ENCODE results near the gene ZFYVE28. TPM values are rescaled to one million over a fixed set of nuclear protein-coding genes. Genes with fewer than 3 reads are reported as not detected.

ZFYVE28 gene
- total and polyA plus RNA-seq, 5 donors from 2014 or later: 8.5 to 86.4 (median 17.6) TPM

- peaks cover 7% of the 10 kb centered on the region for H3K36me3 Mint-ChIP-seq
- H3K4me1 Mint-ChIP-seq: peaks cover 0 to 5% (median 4%) of the 10 kb centered on the region in 4 donors
- no peak overlapping the region for H3K27ac ChIP-seq (ENCODE audit: insufficient read depth, low read length, poor library complexity, severe bottlenecking)
- H3K36me3 ChIP-seq (ENCODE audit: control insufficient read depth, insufficient read depth, low read length): peaks cover 2% of the 10 kb centered on the region
- no peaks in the 10 kb centered on the region for H3K27me3 Mint-ChIP-seq
- no peaks in the 10 kb centered on the region for H3K27me3 ChIP-seq (ENCODE audit: control insufficient read depth, insufficient read depth, low read length)
- no peak for DNase-seq
- no peak for ATAC-seq (ENCODE audit: low read depth in 2 of 2)
- H3K4me1 ChIP-seq (ENCODE audit: control insufficient read depth, insufficient read depth, low read length, poor library complexity, severe bottlenecking): no peaks in the 10 kb centered on the region
- no peaks in the 10 kb centered on the region for H3K9me3 ChIP-seq (ENCODE audit: control insufficient read depth in 2 of 2, low read length in 2 of 2)
- peak overlapping the region in 1 of 3 donors; percentile 51 for H3K27ac Mint-ChIP-seq
- H3K9me3 Mint-ChIP-seq: no peaks in the 10 kb centered on the region
- no peak overlapping the region for H3K4me3 Mint-ChIP-seq
- H3K4me3 ChIP-seq (ENCODE audit: low read depth, low read length): no peak overlapping the region
Observed at GRCh38 chr4:2268357-2269205, 149.9 kb downstream of the ZFYVE28 start.

DNA sequence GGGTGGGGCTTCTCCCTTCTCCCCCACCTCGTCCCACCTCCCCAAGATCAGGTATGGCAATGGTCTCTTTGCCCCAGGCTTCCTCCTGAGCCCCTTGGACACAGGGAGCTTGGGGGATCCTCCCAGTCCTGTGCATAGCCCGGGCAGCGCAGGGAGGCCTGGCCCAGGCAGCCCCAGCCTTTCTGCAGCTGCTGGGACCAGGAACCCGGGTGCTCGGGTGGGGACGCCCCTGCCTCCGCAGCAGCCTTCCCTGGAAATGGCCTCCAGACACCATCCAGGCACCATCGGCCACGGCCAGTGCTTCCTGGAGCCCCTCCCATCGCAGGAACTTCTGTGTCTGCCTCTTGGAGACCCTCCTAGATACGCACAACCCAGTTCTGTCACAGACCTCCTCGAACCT, 150.6 kb downstream of the ZFYVE28 start:
- H3K4me3 ChIP-seq (ENCODE audit: low read depth, low read length): no peak overlapping the region
- H3K4me3 Mint-ChIP-seq: no peak overlapping the region
- DNase-seq (no peak), ATAC-seq (ENCODE audit: low read depth in 2 of 2) (no peak)
- H3K27me3 ChIP-seq (ENCODE audit: control insufficient read depth, insufficient read depth, low read length): no peaks in the 10 kb centered on the region
- H3K27me3 Mint-ChIP-seq: no peaks in the 10 kb centered on the region
- peaks cover 0 to 8% (median 4%) of the 10 kb centered on the region in 4 donors for H3K4me1 Mint-ChIP-seq
- peaks cover 3% of the 10 kb centered on the region for H3K4me1 ChIP-seq (ENCODE audit: control insufficient read depth, insufficient read depth, low read length, poor library complexity, severe bottlenecking)
- no peaks in the 10 kb centered on the region for H3K9me3 ChIP-seq (ENCODE audit: control insufficient read depth in 2 of 2, low read length in 2 of 2)
- H3K27ac ChIP-seq (ENCODE audit: insufficient read depth, low read length, poor library complexity, severe bottlenecking): no peak overlapping the region
- peaks cover under 1% of the 10 kb centered on the region for H3K36me3 ChIP-seq (ENCODE audit: control insufficient read depth, insufficient read depth, low read length)
- no peak overlapping the region for H3K27ac Mint-ChIP-seq
- no peaks in the 10 kb centered on the region for H3K9me3 Mint-ChIP-seq
- peaks cover 7% of the 10 kb centered on the region for H3K36me3 Mint-ChIP-seq

DNA sequence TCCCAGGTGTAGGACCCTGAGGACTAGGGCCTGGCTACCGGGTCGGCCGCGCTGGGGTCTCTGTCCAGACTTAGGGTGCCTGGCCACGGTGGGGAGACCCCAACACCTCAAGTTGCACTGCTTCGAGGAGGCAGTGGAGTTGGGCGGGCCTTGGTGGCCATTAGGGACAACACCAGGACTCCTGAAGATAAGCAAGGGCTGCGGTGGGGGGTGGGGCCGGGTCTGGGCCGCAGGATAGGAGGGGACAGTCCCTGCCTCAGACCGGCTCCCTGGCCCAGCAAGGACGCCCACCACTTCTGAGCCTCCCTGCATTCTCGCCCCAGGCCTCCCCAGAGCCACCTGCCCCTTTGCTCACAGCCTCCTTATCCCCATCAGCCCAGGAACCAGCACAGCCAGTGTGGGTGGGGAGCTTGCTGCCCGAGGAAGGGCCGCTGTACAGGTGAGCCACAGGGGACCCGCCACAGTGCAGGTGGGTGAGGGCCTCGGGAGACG, 151.1 kb downstream of the ZFYVE28 start:
- H3K4me3 Mint-ChIP-seq: no peak overlapping the region
- no peaks in the 10 kb centered on the region for H3K27me3 Mint-ChIP-seq
- ATAC-seq (ENCODE audit: low read depth in 2 of 2): no peak
- H3K36me3 Mint-ChIP-seq: peaks cover 5% of the 10 kb centered on the region
- Histone ChIP-seq H3K4me3 (ENCODE audit: low read depth, low read length) (no peak overlapping the region), H3K36me3 (ENCODE audit: control insufficient read depth, insufficient read depth, low read length) (no peaks in the 10 kb centered on the region), H3K9me3 (ENCODE audit: control insufficient read depth in 2 of 2, low read length in 2 of 2) (no peaks in the 10 kb centered on the region), H3K4me1 (ENCODE audit: control insufficient read depth, insufficient read depth, low read length, poor library complexity, severe bottlenecking) (peaks cover 8% of the 10 kb centered on the region), H3K27ac (ENCODE audit: insufficient read depth, low read length, poor library complexity, severe bottlenecking) (no peak overlapping the region), H3K27me3 (ENCODE audit: control insufficient read depth, insufficient read depth, low read length) (no peaks in the 10 kb centered on the region)
- no peaks in the 10 kb centered on the region for H3K9me3 Mint-ChIP-seq
- DNase-seq: no peak
- H3K4me1 Mint-ChIP-seq: peaks cover 0 to 7% (median 2%) of the 10 kb centered on the region in 4 donors
- no peak overlapping the region for H3K27ac Mint-ChIP-seq

GRCh38 chr4:2266821-2267220, 151.6 kb downstream of the ZFYVE28 start:
- no peak for ATAC-seq (ENCODE audit: low read depth in 2 of 2)

GRCh38 chr4:2266181-2266580, 152.3 kb downstream of the ZFYVE28 start:
- DNase-seq (no peak), ATAC-seq (ENCODE audit: low read depth in 2 of 2) (no peak)
- Mint-ChIP-seq H3K9me3 (no peaks in the 10 kb centered on the region), H3K4me1 (peaks cover 0 to 6% (median 2%) of the 10 kb centered on the region in 4 donors), H3K27me3 (no peaks in the 10 kb centered on the region), H3K27ac (peak overlapping the region in 1 of 3 donors; percentile 55), H3K36me3 (peaks cover 4% of the 10 kb centered on the region), H3K4me3 (no peak overlapping the region)
- H3K4me1 ChIP-seq (ENCODE audit: control insufficient read depth, insufficient read depth, low read length, poor library complexity, severe bottlenecking): peaks cover 8% of the 10 kb centered on the region
- H3K36me3 ChIP-seq (ENCODE audit: control insufficient read depth, insufficient read depth, low read length): no peaks in the 10 kb centered on the region
- H3K27ac ChIP-seq (ENCODE audit: insufficient read depth, low read length, poor library complexity, severe bottlenecking): no peak overlapping the region
- H3K27me3 ChIP-seq (ENCODE audit: control insufficient read depth, insufficient read depth, low read length): no peaks in the 10 kb centered on the region
- H3K9me3 ChIP-seq (ENCODE audit: control insufficient read depth in 2 of 2, low read length in 2 of 2): no peaks in the 10 kb centered on the region
- no peak overlapping the region for H3K4me3 ChIP-seq (ENCODE audit: low read depth, low read length)

More at GRCh38 chr4:2266821-2267220, 151.6 kb downstream of the ZFYVE28 start:
- Mint-ChIP-seq H3K4me1 (peaks cover 0 to 6% (median 2%) of the 10 kb centered on the region in 4 donors), H3K4me3 (peak overlapping the region in 1 of 4 donors; percentile 78), H3K27ac (no peak overlapping the region), H3K9me3 (no peaks in the 10 kb centered on the region), H3K27me3 (no peaks in the 10 kb centered on the region), H3K36me3 (peaks cover 4% of the 10 kb centered on the region)
- Histone ChIP-seq H3K4me3 (ENCODE audit: low read depth, low read length) (no peak overlapping the region), H3K36me3 (ENCODE audit: control insufficient read depth, insufficient read depth, low read length) (no peaks in the 10 kb centered on the region), H3K9me3 (ENCODE audit: control insufficient read depth in 2 of 2, low read length in 2 of 2) (no peaks in the 10 kb centered on the region), H3K27me3 (ENCODE audit: control insufficient read depth, insufficient read depth, low read length) (no peaks in the 10 kb centered on the region), H3K27ac (ENCODE audit: insufficient read depth, low read length, poor library complexity, severe bottlenecking) (no peak overlapping the region), H3K4me1 (ENCODE audit: control insufficient read depth, insufficient read depth, low read length, poor library complexity, severe bottlenecking) (peaks cover 8% of the 10 kb centered on the region)
- DNase-seq: no peak

DNA sequence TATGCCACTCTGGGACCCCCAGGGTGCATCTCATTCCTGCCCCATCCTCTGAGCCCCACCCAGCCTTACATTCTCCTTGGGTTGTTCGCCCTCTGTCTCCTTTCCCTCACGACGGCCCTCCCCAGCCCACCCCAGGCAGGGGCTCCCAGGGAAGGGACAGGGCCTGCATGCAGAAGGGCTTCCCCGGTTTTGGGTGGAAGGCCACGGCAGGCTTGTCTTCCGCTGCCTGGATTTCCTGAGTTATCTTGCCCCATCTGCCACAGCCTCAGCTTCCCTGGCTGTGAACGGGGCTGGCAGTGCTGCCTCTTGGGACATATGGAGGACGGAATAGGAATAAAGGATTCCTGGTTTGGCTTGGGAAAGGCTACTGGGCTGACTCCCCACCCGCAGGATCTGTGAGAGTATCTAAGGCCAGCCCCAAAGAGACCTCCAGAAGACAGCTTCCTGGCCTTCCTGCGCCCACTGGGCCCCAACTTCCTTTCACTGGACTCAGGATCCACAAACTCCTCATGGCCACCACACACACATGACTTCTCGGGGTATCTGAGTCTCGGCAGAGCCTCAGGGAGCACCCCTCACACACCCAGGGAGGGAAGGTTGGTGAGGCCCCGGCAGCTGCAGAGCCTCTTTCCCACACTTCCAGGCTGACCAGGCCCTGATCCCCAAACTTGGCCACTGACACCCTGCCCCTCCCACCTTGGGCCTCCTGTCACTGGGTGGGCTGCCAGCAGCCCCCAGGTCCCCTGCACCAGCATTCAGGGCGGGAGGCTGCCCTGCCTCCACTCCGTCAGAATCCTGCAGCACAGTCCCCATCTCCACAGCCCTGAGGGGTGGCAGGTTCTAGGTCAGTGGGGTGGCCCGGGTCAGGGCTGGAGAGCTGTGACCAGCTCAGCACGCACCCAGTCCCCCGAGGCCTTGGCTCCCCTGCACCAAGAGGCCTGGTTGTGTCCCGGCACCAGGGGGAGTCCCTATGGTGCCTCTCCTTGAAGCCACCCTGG, 153.0 kb downstream of the ZFYVE28 start:
- Mint-ChIP-seq H3K27ac (no peak overlapping the region), H3K9me3 (no peaks in the 10 kb centered on the region), H3K4me3 (no peak overlapping the region), H3K27me3 (no peaks in the 10 kb centered on the region), H3K36me3 (peaks cover 4% of the 10 kb centered on the region), H3K4me1 (peaks cover 0 to 7% (median 2%) of the 10 kb centered on the region in 4 donors)
- Histone ChIP-seq H3K27me3 (ENCODE audit: control insufficient read depth, insufficient read depth, low read length) (no peaks in the 10 kb centered on the region), H3K9me3 (ENCODE audit: control insufficient read depth in 2 of 2, low read length in 2 of 2) (no peaks in the 10 kb centered on the region), H3K4me3 (ENCODE audit: low read depth, low read length) (no peak overlapping the region), H3K36me3 (ENCODE audit: control insufficient read depth, insufficient read depth, low read length) (no peaks in the 10 kb centered on the region), H3K4me1 (ENCODE audit: control insufficient read depth, insufficient read depth, low read length, poor library complexity, severe bottlenecking) (peaks cover 14% of the 10 kb centered on the region), H3K27ac (ENCODE audit: insufficient read depth, low read length, poor library complexity, severe bottlenecking) (no peak overlapping the region)
- ATAC-seq (ENCODE audit: low read depth in 2 of 2): no peak
- DNase-seq: no peak

DNA sequence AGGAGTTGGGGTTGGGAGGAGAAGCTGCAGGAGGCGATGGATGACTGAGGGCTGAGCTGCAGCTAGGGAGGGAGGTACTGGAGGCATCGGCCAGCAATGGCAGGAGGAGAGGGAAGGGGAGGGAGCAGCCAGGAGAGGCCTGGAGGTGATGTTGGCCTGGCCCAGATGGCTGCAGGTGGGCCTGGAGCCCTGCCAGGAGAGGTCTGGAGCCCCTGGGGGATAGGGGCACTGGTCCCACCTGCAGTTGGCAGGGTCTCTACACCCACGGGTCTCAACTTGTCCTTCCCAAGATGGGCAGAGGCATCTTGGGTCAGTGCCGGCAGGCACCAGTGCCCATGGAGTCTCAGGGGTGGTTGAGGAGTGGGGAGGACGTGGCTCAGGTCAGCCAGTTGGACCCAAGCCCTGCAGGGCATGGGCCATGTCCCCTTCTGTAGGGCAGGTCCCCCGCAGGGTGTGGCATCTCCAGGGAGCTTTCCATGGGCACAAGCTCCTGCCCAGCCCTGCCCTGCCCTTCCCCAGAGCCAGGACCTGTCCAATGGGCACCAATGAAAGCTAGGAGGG, 153.9 kb downstream of the ZFYVE28 start:
- no peaks in the 10 kb centered on the region for H3K27me3 Mint-ChIP-seq
- no peaks in the 10 kb centered on the region for H3K9me3 Mint-ChIP-seq
- no peak overlapping the region for H3K27ac Mint-ChIP-seq
- no peak for ATAC-seq (ENCODE audit: low read depth in 2 of 2)
- no peak overlapping the region for H3K4me3 Mint-ChIP-seq
- H3K27me3 ChIP-seq (ENCODE audit: control insufficient read depth, insufficient read depth, low read length): no peaks in the 10 kb centered on the region
- no peak overlapping the region for H3K4me3 ChIP-seq (ENCODE audit: low read depth, low read length)
- no peak overlapping the region for H3K27ac ChIP-seq (ENCODE audit: insufficient read depth, low read length, poor library complexity, severe bottlenecking)
- peaks cover 0 to 10% (median 2%) of the 10 kb centered on the region in 4 donors for H3K4me1 Mint-ChIP-seq
- no peak for DNase-seq
- H3K36me3 ChIP-seq (ENCODE audit: control insufficient read depth, insufficient read depth, low read length): no peaks in the 10 kb centered on the region
- H3K36me3 Mint-ChIP-seq: peaks cover 2% of the 10 kb centered on the region
- H3K9me3 ChIP-seq (ENCODE audit: control insufficient read depth in 2 of 2, low read length in 2 of 2): no peaks in the 10 kb centered on the region
- H3K4me1 ChIP-seq (ENCODE audit: control insufficient read depth, insufficient read depth, low read length, poor library complexity, severe bottlenecking): peaks cover 23% of the 10 kb centered on the region

All from CD4-positive, CD25-positive, alpha-beta regulatory T cell (primary cell).